ENCODE results near the gene UNC93A. TPM values are rescaled to one million over a fixed set of nuclear protein-coding genes. Genes with fewer than 3 reads are reported as not detected.
A peak's percentile ranks its signal among the peaks of the same experiment; 100 is the strongest.
"Not testable (repeated sequence)": the region's sequence is repeated elsewhere in the genome, so short reads cannot be mapped to it uniquely, and the experiment has no call there.

UNC93A gene
- total RNA-seq, 1 donor from 2014 or later = 8.1 TPM

DNA sequence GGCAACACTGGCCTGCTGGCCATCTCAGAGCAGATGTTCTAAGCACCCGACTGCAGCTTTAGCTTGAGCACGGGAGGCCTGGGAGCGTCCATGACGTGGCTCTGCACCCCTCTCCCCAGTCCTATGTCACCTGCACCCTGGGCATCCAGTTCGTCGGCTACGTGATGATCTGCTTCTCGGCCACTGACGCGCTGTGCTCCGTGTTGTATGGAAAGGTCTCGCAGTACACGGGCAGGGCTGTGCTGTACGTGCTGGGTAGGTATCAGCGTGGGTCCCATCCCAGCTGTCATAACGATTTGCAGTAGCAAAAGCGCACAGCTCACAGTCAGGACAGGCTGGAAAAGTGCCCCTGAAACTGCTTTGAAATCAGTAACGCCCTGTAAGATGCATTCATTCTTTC, 14.7 kb downstream of the UNC93A start:
- H3K9me3 Mint-ChIP-seq (ENCODE audit: low read depth) = peaks cover 4% of the 10 kb centered on the region
- peak overlapping the region; percentile 62 for H3K27ac Mint-ChIP-seq
- H3K4me1 Mint-ChIP-seq (ENCODE audit: low read depth) = peaks cover 27% of the 10 kb centered on the region
- no peaks in the 10 kb centered on the region for H3K27me3 Mint-ChIP-seq
- no peak overlapping the region for H3K4me3 Mint-ChIP-seq (ENCODE audit: low read depth)
- TF ChIP-seq, protein P1, sequence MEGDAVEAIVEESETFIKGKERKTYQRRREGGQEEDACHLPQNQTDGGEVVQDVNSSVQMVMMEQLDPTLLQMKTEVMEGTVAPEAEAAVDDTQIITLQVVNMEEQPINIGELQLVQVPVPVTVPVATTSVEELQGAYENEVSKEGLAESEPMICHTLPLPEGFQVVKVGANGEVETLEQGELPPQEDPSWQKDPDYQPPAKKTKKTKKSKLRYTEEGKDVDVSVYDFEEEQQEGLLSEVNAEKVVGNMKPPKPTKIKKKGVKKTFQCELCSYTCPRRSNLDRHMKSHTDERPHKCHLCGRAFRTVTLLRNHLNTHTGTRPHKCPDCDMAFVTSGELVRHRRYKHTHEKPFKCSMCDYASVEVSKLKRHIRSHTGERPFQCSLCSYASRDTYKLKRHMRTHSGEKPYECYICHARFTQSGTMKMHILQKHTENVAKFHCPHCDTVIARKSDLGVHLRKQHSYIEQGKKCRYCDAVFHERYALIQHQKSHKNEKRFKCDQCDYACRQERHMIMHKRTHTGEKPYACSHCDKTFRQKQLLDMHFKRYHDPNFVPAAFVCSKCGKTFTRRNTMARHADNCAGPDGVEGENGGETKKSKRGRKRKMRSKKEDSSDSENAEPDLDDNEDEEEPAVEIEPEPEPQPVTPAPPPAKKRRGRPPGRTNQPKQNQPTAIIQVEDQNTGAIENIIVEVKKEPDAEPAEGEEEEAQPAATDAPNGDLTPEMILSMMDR (IDR thresholded peaks at IDR 0.05; ENCODE audit: unreplicated experiment) = no peak
- no peak for DNase-seq (ENCODE audit: low spot score, unreplicated experiment)
- peaks cover 3% of the 10 kb centered on the region for H3K36me3 Mint-ChIP-seq (ENCODE audit: insufficient read depth)

DNA sequence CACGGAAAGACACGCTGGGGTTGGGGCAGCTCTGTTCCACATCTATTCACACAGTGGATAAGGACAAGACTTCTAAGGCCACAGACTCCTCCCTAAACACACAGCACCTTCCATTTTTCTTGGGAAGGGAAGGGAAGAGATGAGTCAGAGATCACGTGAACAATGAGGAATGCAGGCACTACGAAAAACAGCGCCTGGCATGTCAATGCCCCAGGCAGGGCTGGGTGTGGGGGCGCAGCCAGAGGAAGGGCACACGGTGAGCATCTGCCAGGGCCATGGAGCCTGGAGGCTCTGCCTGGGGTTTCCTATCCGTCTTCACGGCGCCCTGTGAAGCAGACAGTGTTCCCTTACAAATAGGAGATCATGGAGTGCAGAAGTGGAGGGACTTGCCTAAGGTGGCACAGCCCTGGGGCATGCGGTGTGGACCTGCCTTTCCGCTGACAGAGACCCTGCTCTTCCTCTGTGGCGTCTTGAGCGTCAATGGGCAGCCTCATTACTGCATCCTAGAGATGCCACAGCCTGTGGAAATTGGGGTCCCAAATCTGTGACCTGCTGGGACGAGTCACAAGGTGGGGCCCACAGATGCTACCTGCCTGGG, 15.4 kb downstream of the UNC93A start:
- peak overlapping the region; percentile 62 for H3K27ac Mint-ChIP-seq
- peaks cover 3% of the 10 kb centered on the region for H3K36me3 Mint-ChIP-seq (ENCODE audit: insufficient read depth)
- H3K27me3 Mint-ChIP-seq = no peaks in the 10 kb centered on the region
- DNase-seq (ENCODE audit: low spot score, unreplicated experiment) = no peak
- no peak overlapping the region for H3K4me3 Mint-ChIP-seq (ENCODE audit: low read depth)
- TF ChIP-seq, protein P1 (IDR thresholded peaks at IDR 0.05; ENCODE audit: unreplicated experiment) = no peak
- peaks cover 4% of the 10 kb centered on the region for H3K9me3 Mint-ChIP-seq (ENCODE audit: low read depth)
- peaks cover 32% of the 10 kb centered on the region for H3K4me1 Mint-ChIP-seq (ENCODE audit: low read depth)

DNA sequence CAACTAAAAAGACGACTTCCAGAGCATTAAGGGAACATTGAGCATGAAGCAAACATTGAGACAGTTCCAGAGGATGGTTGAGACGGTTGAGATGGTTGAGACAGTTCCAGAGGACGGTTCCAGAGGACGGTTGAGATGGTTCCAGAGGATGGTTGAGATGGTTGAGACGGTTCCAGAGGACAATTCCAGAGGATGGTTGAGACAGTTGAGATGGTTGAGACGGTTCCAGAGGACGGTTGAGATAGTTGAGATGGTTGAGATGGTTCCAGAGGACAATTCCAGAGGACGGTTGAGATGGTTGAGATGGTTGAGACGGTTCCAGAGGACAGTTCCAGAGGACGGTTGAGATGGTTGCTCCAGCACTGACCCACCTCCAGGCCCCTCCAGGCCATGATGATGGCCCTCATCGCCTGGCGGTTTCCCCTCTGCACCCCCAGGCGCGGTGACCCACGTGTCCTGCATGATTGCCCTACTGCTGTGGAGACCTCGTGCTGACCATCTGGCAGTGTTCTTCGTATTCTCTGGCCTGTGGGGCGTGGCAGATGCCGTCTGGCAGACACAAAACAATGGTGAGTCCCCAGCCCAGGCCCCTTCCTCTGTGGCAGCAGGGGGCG, 16.3 kb downstream of the UNC93A start:
- TF ChIP-seq, protein P1 (IDR thresholded peaks at IDR 0.05; ENCODE audit: unreplicated experiment) = no peak
- H3K4me3 Mint-ChIP-seq (ENCODE audit: low read depth) = no peak overlapping the region
- H3K27me3 Mint-ChIP-seq = no peaks in the 10 kb centered on the region

DNA sequence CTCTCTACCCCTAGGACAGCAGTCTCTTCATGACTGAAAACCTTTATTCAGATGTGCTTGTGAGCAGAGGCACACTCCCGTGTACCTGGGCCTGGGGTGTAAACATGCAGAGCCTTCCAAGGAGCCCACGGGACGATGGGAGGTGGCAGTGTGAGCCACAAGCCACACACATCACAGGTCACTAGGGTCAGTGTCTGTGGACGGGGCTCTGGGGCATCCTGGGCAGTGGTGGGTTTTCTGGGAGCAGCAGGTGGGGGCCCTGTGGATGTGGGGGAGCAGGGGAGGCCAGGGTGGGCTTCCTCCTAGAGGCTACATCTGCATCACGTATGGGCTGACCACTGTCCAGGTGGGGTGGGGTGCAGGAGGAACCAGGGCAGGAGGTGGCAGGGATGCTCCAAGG, 17.1 kb downstream of the UNC93A start:
- peaks cover 3% of the 10 kb centered on the region for H3K36me3 Mint-ChIP-seq (ENCODE audit: insufficient read depth)
- TF ChIP-seq, protein P1 (IDR thresholded peaks at IDR 0.05; ENCODE audit: unreplicated experiment) = no peak
- no peak for DNase-seq (ENCODE audit: low spot score, unreplicated experiment)

More for the DNA sequence above, 16.3 kb downstream of the UNC93A start:
- H3K27ac Mint-ChIP-seq = no peak overlapping the region
- peaks cover 3% of the 10 kb centered on the region for H3K36me3 Mint-ChIP-seq (ENCODE audit: insufficient read depth)
- peaks cover 36% of the 10 kb centered on the region for H3K4me1 Mint-ChIP-seq (ENCODE audit: low read depth)
- H3K9me3 Mint-ChIP-seq (ENCODE audit: low read depth) = peaks cover 4% of the 10 kb centered on the region
- DNase-seq (ENCODE audit: low spot score, unreplicated experiment) = no peak

DNA sequence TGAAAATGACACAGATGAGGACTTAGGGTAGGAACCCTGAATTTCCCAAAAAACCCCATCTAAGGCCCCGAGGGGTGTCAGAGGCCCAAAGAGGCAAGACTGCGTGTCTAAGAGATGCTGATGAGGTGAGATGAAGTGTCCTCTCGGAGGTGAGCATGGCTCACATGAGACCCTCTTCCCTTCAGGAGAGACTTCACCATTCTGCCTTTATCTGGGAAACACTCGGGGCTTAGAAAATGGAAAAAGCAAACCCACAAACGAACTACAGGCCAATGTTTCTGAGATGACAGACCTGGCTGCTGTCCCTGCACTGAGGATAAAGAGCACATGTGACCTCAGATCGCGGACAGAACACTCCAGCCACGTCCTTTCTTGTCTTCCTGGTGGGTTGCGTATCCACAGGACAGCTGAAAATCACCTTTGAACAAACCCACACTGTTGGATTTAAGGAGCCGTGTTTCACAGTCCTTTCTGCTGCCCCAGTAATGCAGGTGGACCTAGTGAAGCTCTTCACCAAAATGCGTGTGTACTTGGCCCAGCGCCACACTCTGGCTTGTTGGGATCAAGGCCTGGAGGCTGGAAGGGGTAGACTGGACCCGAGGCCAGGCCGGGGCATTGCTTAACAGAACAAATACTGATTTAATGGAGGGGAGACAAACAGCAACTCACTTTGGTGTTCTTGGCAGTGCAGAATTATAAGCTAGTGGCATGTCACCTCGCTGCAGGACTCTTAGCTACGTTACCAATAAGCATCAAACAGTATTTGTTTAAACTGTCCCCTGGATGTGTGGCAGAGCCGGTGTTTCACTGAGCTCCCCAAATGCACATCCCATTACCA, 18.5 kb downstream of the UNC93A start:
- DNase-seq (ENCODE audit: low spot score, unreplicated experiment); H3K27me3 Mint-ChIP-seq; H3K9me3 Mint-ChIP-seq (ENCODE audit: low read depth); H3K4me3 Mint-ChIP-seq (ENCODE audit: low read depth); H3K36me3 Mint-ChIP-seq (ENCODE audit: insufficient read depth): not testable (repeated sequence)
- H3K27ac Mint-ChIP-seq = peak overlapping the region; percentile 89
- peaks cover 39% of the 10 kb centered on the region for H3K4me1 Mint-ChIP-seq (ENCODE audit: low read depth)

More for the DNA sequence above, 17.1 kb downstream of the UNC93A start:
- Mint-ChIP-seq H3K27me3 (no peaks in the 10 kb centered on the region), H3K27ac (peak overlapping the region; percentile 89), H3K4me1 (ENCODE audit: low read depth) (peaks cover 40% of the 10 kb centered on the region), H3K9me3 (ENCODE audit: low read depth) (peaks cover 4% of the 10 kb centered on the region), H3K4me3 (ENCODE audit: low read depth) (no peak overlapping the region)
